Mesenchymal stem cell (in vitro differentiated cells and primary cell): ENCODE data around the gene TRIO.

ENCODE experiments used
- DNase-seq: peaks from one replicate; pipeline ENCODE4 v3.0.0-alpha.2; 2013
- H2AFZ ChIP-seq: one replicate; pipeline ENCODE4 v1.6.1; 2013; ENCODE audit warnings: low read depth, mild to moderate bottlenecking, control low read depth, inconsistent platforms, low read length, moderate library complexity
- H2AK5ac ChIP-seq: 2 replicates; pipeline ENCODE4 v1.6.1; 2013; ENCODE audit warnings: low read length, moderate library complexity, mild to moderate bottlenecking, inconsistent platforms; ENCODE audit not compliant: severe bottlenecking
- H2BK120ac ChIP-seq: one replicate; pipeline ENCODE4 v1.6.1; 2013; ENCODE audit warnings: low read depth, mild to moderate bottlenecking, inconsistent platforms, low read length, moderate library complexity
- H2BK12ac ChIP-seq, 2 experiments: one replicate each; pipeline ENCODE4 v1.6.1; 2013; ENCODE audit warnings: inconsistent platforms in 2 of 2, low read length in 2 of 2, mild to moderate bottlenecking in 2 of 2, moderate library complexity in 2 of 2, control low read depth in 1 of 2
- H2BK15ac ChIP-seq: one replicate; pipeline ENCODE4 v1.6.1; 2013; ENCODE audit warnings: mild to moderate bottlenecking, low read depth, inconsistent platforms; ENCODE audit not compliant: poor library complexity, severe bottlenecking
- H2BK5ac ChIP-seq: 2 replicates; pipeline ENCODE4 v1.6.1; 2013; ENCODE audit warnings: low read depth, mild to moderate bottlenecking, low read length, control low read depth, inconsistent platforms; ENCODE audit not compliant: poor library complexity, severe bottlenecking
- H3K14ac ChIP-seq, 2 experiments: one replicate each; pipeline ENCODE4 v1.6.1; 2013; ENCODE audit warnings: inconsistent platforms in 2 of 2, low read length in 2 of 2, control low read depth in 1 of 2, mild to moderate bottlenecking in 1 of 2, moderate library complexity in 1 of 2
- H3K18ac ChIP-seq, 2 experiments: one replicate each; pipeline ENCODE4 v1.6.1; 2013; ENCODE audit warnings: inconsistent platforms in 2 of 2, low read length in 2 of 2, control low read depth in 1 of 2, low read depth in 1 of 2, mild to moderate bottlenecking in 1 of 2
- H3K23ac ChIP-seq, 2 experiments: one replicate each; pipeline ENCODE4 v1.6.1; 2013; ENCODE audit warnings: inconsistent platforms in 2 of 2, low read length in 2 of 2, mild to moderate bottlenecking in 2 of 2, moderate library complexity in 2 of 2, control low read depth in 1 of 2
- H3K27ac ChIP-seq: 2 replicates; pipeline ENCODE4 v1.5.1; 2013; ENCODE audit warnings: mild to moderate bottlenecking, moderate library complexity, low read length, control low read depth, inconsistent platforms; ENCODE audit not compliant: poor library complexity, severe bottlenecking
- H3K27me3 ChIP-seq, 2 experiments: 2 replicates each; pipeline versions ENCODE4 v1.6.1 to v1.7.0; 2013; ENCODE audit warnings: low read length in 2 of 2, mild to moderate bottlenecking in 2 of 2, moderate library complexity in 2 of 2, control low read depth in 1 of 2, inconsistent platforms in 1 of 2; ENCODE audit not compliant: control insufficient read depth in 1 of 2, insufficient read depth in 1 of 2
- H3K36me3 ChIP-seq, 2 experiments: 2 replicates each; pipeline versions ENCODE4 v1.6.1 to v1.7.0; 2013; ENCODE audit warnings: low read length in 2 of 2, control low read depth in 1 of 2, inconsistent platforms in 1 of 2, low read depth in 1 of 2, mild to moderate bottlenecking in 1 of 2; ENCODE audit not compliant: insufficient read depth in 2 of 2, control insufficient read depth in 1 of 2
- H3K4ac ChIP-seq, 2 experiments: one replicate each; pipeline ENCODE4 v1.6.1; 2013; ENCODE audit warnings: inconsistent platforms in 2 of 2, low read length in 2 of 2, mild to moderate bottlenecking in 2 of 2, moderate library complexity in 2 of 2, control low read depth in 1 of 2, low read depth in 1 of 2
- H3K4me1 ChIP-seq: 2 replicates; pipeline ENCODE4 v1.6.1; 2013; ENCODE audit warnings: low read depth, low read length, control low read depth; ENCODE audit not compliant: control insufficient read depth, insufficient read depth
- H3K4me2 ChIP-seq: 2 replicates; pipeline ENCODE4 v1.6.1; 2013; ENCODE audit warnings: low read length, mild to moderate bottlenecking, inconsistent platforms; ENCODE audit not compliant: poor library complexity, severe bottlenecking
- H3K4me3 ChIP-seq, 2 experiments: 2 replicates each; pipeline versions ENCODE4 v1.5.1 to v1.7.0; 2013; ENCODE audit warnings: low read length in 2 of 2, mild to moderate bottlenecking in 2 of 2, control low read depth in 1 of 2, low read depth in 1 of 2; ENCODE audit not compliant: insufficient read depth in 1 of 2
- H3K79me1 ChIP-seq: replicated peaks from 2 replicates; pipeline ENCODE4 v1.6.1; 2013; ENCODE audit warnings: mild to moderate bottlenecking, control low read depth, low read length, inconsistent platforms; ENCODE audit not compliant: poor library complexity, severe bottlenecking
- H3K9ac ChIP-seq: 2 replicates; pipeline ENCODE4 v1.7.0; 2013; ENCODE audit warnings: mild to moderate bottlenecking, low read length, moderate library complexity
- H3K9me3 ChIP-seq: 2 replicates; pipeline ENCODE4 v1.7.0; 2013; ENCODE audit warnings: mild to moderate bottlenecking, low read length; ENCODE audit not compliant: control insufficient read depth
- H4K8ac ChIP-seq: one replicate; pipeline ENCODE4 v1.6.1; 2013; ENCODE audit warnings: inconsistent platforms, mild to moderate bottlenecking, low read length, moderate library complexity
- H4K91ac ChIP-seq: one replicate; pipeline ENCODE4 v1.6.1; 2013; ENCODE audit warnings: mild to moderate bottlenecking, low read length, inconsistent platforms
- WGBS: methylation state at CpG from one replicate; pipeline ENCODE4 v1.1.7; 2013; ENCODE audit warnings: mixed read lengths; 5-methylcytosine and 5-hydroxymethylcytosine counted together

Gene TRIO

GRCh38 chr5:14227513-14227912 is 84.4 kb downstream of the TRIO start:
- Histone ChIP-seq H3K4me3 (no peak overlapping the region), H2BK120ac (no peak overlapping the region), H3K9ac (no peak overlapping the region), H3K36me3 (peaks cover 12 to 18% of the 10 kb centered on the region in 2 experiments), H3K27me3 (no peaks in the 10 kb centered on the region), H3K18ac (no peak overlapping the region), H3K4ac (no peak overlapping the region), H3K23ac (no peak overlapping the region), H3K9me3 (no peaks in the 10 kb centered on the region), H3K14ac (no peak overlapping the region), H3K4me2 (no peak overlapping the region), H2AK5ac (no peak overlapping the region), H2BK5ac (no peak overlapping the region), H3K27ac (no peak overlapping the region), H4K8ac (no peak overlapping the region), H4K91ac (no peak overlapping the region), H3K79me1 (no peaks in the 10 kb centered on the region), H3K4me1 (peaks cover 25% of the 10 kb centered on the region), H2AFZ (no peak overlapping the region), H2BK12ac (no peak overlapping the region), H2BK15ac (no peak overlapping the region)
- 67% methylated on average over 3 of the region's 3 CpGs for WGBS
- DNase-seq: no peak

GRCh38 chr5:14228219-14228618 is 85.1 kb downstream of the TRIO start:
- Histone ChIP-seq H2AK5ac (no peak overlapping the region), H3K4me3 (no peak overlapping the region), H4K8ac (peak overlapping the region; percentile 42), H2AFZ (no peak overlapping the region), H4K91ac (no peak overlapping the region), H3K36me3 (peaks cover 6 to 14% of the 10 kb centered on the region in 2 experiments), H2BK5ac (no peak overlapping the region), H3K27me3 (no peaks in the 10 kb centered on the region), H3K23ac (no peak overlapping the region), H3K4ac (no peak overlapping the region), H3K9ac (no peak overlapping the region), H2BK12ac (no peak overlapping the region), H3K14ac (peak overlapping the region in 1 of 2 experiments; percentile 80), H3K18ac (peak overlapping the region in 1 of 2 experiments; percentile 41), H3K4me1 (peaks cover 23% of the 10 kb centered on the region), H3K9me3 (no peaks in the 10 kb centered on the region), H3K79me1 (no peaks in the 10 kb centered on the region), H3K4me2 (peak overlapping the region; percentile 18), H2BK120ac (no peak overlapping the region), H3K27ac (peak overlapping the region; percentile 36), H2BK15ac (no peak overlapping the region)
- 91% methylated on average over 6 of the region's 6 CpGs for WGBS
- DNase-seq: no peak

GRCh38 chr5:14229181-14229580 is 86.0 kb downstream of the TRIO start:
- H2AFZ ChIP-seq: no peak overlapping the region
- no peak overlapping the region for H3K23ac ChIP-seq
- no peak overlapping the region for H2BK5ac ChIP-seq
- H2BK12ac ChIP-seq: no peak overlapping the region
- no peak for DNase-seq
- no peaks in the 10 kb centered on the region for H3K27me3 ChIP-seq
- no peak overlapping the region for H3K4me2 ChIP-seq
- no peak overlapping the region for H4K8ac ChIP-seq
- peaks cover 3 to 10% of the 10 kb centered on the region in 2 experiments for H3K36me3 ChIP-seq
- no peaks in the 10 kb centered on the region for H3K79me1 ChIP-seq
- no peak overlapping the region for H3K4me3 ChIP-seq
- no peak overlapping the region for H2AK5ac ChIP-seq
- no peak overlapping the region for H3K14ac ChIP-seq
- no peak overlapping the region for H3K9ac ChIP-seq
- WGBS: 100% methylated on average over 1 of the region's 1 CpG
- H3K4ac ChIP-seq: no peak overlapping the region
- no peak overlapping the region for H4K91ac ChIP-seq
- no peak overlapping the region for H2BK120ac ChIP-seq
- no peak overlapping the region for H3K18ac ChIP-seq
- H3K4me1 ChIP-seq: peaks cover 24% of the 10 kb centered on the region
- no peaks in the 10 kb centered on the region for H3K9me3 ChIP-seq
- no peak overlapping the region for H2BK15ac ChIP-seq
- H3K27ac ChIP-seq: peak overlapping the region; percentile 22

- Histone ChIP-seq H3K27ac (no peak overlapping the region), H2BK15ac (no peak overlapping the region), H2BK120ac (no peak overlapping the region), H2AK5ac (no peak overlapping the region), H3K36me3 (peaks cover 3 to 10% of the 10 kb centered on the region in 2 experiments), H3K27me3 (no peaks in the 10 kb centered on the region), H3K4me2 (no peak overlapping the region), H3K9me3 (no peaks in the 10 kb centered on the region), H4K8ac (no peak overlapping the region), H3K4me3 (no peak overlapping the region), H3K18ac (no peak overlapping the region), H2BK12ac (no peak overlapping the region), H4K91ac (no peak overlapping the region), H2AFZ (no peak overlapping the region), H3K23ac (no peak overlapping the region), H3K79me1 (no peaks in the 10 kb centered on the region), H3K9ac (no peak overlapping the region), H3K4me1 (peaks cover 26% of the 10 kb centered on the region), H3K4ac (no peak overlapping the region), H2BK5ac (no peak overlapping the region), H3K14ac (no peak overlapping the region)
- no peak for DNase-seq
- 77% methylated on average over 5 of the region's 7 CpGs for WGBS
These were observed 86.6 kb downstream of the TRIO start for GRCh38 chr5:14229734-14230133.
